ENCODE results near the gene ZC3H18. TPM values are rescaled to one million over a fixed set of nuclear protein-coding genes. Genes with fewer than 3 reads are reported as not detected.

ZC3H18 gene
- 92.9 and 99.6 TPM in 2 replicates for total RNA-seq

- intact Hi-C loops (cut with micrococcal nuclease), result loop anchor here (1.0 to 5.0 kb wide), 12 partner anchors 81 to 1402 kb away; partner anchors contain the start of genes BANP, CDT1, CTU2 and CYBA
Measured at GRCh38 chr16:88569985-88570690, at the start of gene ZC3H18. TSS of gene ZC3H18 (plus strand) at chr16:88570403. CDS start at chr16:88577124, 6,721 bp downstream.

GRCh38 chr16:88521674-88522073, 48.5 kb upstream of the ZC3H18 start:
- intact Hi-C loops (cut with micrococcal nuclease), result loop anchor here (1.0 kb wide), 1 partner anchor 25 kb away; no protein-coding TSS in a partner anchor

- intact Hi-C loops (cut with micrococcal nuclease), result no loop called here
Measured at GRCh38 chr16:88522276-88522949, 47.8 kb upstream of the ZC3H18 start.

- intact Hi-C loops (cut with micrococcal nuclease), result no loop called here
Measured at GRCh38 chr16:88523309-88524161, 46.7 kb upstream of the ZC3H18 start.

- intact Hi-C loops (cut with micrococcal nuclease), result no loop called here
Measured at GRCh38 chr16:88524274-88524972, 45.8 kb upstream of the ZC3H18 start.

GRCh38 chr16:88524973-88525662, 45.1 kb upstream of the ZC3H18 start:
- intact Hi-C loops (cut with micrococcal nuclease), result no loop called here

- intact Hi-C loops (cut with micrococcal nuclease), result no loop called here
Measured at GRCh38 chr16:88525663-88525990, 44.6 kb upstream of the ZC3H18 start.

GRCh38 chr16:88526008-88526905, 43.9 kb upstream of the ZC3H18 start:
- intact Hi-C loops (cut with micrococcal nuclease), result no loop called here

GRCh38 chr16:88526906-88527185, 43.4 kb upstream of the ZC3H18 start:
- intact Hi-C loops (cut with micrococcal nuclease), result loop anchor here (1.0 kb wide), 1 partner anchor 84 kb away; no protein-coding TSS in a partner anchor

- intact Hi-C loops (cut with micrococcal nuclease), result loop anchor here (1.0 kb wide), 1 partner anchor 84 kb away; no protein-coding TSS in a partner anchor
Measured at GRCh38 chr16:88527186-88527936, 42.8 kb upstream of the ZC3H18 start.

- intact Hi-C loops (cut with micrococcal nuclease), result loop anchor here (1.0 to 2.0 kb wide), 2 partner anchors 35 to 85 kb away; no protein-coding TSS in a partner anchor
Measured at GRCh38 chr16:88527937-88528743, 42.1 kb upstream of the ZC3H18 start.

GRCh38 chr16:88528902-88529318, 41.3 kb upstream of the ZC3H18 start:
- intact Hi-C loops (cut with micrococcal nuclease), result loop anchor here (2.0 kb wide), 1 partner anchor 34 kb away; no protein-coding TSS in a partner anchor

- intact Hi-C loops (cut with micrococcal nuclease), result loop anchor here (2.0 kb wide), 1 partner anchor 33 kb away; no protein-coding TSS in a partner anchor
Measured at GRCh38 chr16:88529596-88529995, 40.6 kb upstream of the ZC3H18 start.

GRCh38 chr16:88530051-88530857, 39.9 kb upstream of the ZC3H18 start:
- intact Hi-C loops (cut with micrococcal nuclease), result loop anchor here (5.0 kb wide), 1 partner anchor 578 kb away; the partner anchor contains the start of gene BANP

- intact Hi-C loops (cut with micrococcal nuclease), result loop anchor here (5.0 kb wide), 1 partner anchor 579 kb away; the partner anchor contains the start of gene BANP
Measured at GRCh38 chr16:88530858-88531203, 39.4 kb upstream of the ZC3H18 start.

- intact Hi-C loops (cut with micrococcal nuclease), result loop anchor here (5.0 kb wide), 1 partner anchor 579 kb away; the partner anchor contains the start of gene BANP
Measured at GRCh38 chr16:88531346-88531745, 38.9 kb upstream of the ZC3H18 start.
